AG09309 (cell line): ENCODE results near the gene RAB11FIP3.

Experiments
- DNase-seq: peaks from one replicate; pipeline ENCODE4 v3.0.0-alpha.2; 2010; ENCODE audit warnings: low read depth
- H3K4me3 ChIP-seq: 2 replicates; pipeline ENCODE4 v1.5.1; 2011; ENCODE audit warnings: mild to moderate bottlenecking, low read depth, low read length, moderate library complexity; ENCODE audit not compliant: control insufficient read depth
- TF ChIP-seq, protein P1 (sequence below): IDR thresholded peaks from 2 replicates; pipeline ENCODE4 v1.5.1; 2011; ENCODE audit warnings: mild to moderate bottlenecking, low read depth, low read length, inconsistent platforms; ENCODE audit not compliant: insufficient read depth, control insufficient read depth; ENCODE audit errors: missing control alignments

The RAB11FIP3 gene

DNA sequence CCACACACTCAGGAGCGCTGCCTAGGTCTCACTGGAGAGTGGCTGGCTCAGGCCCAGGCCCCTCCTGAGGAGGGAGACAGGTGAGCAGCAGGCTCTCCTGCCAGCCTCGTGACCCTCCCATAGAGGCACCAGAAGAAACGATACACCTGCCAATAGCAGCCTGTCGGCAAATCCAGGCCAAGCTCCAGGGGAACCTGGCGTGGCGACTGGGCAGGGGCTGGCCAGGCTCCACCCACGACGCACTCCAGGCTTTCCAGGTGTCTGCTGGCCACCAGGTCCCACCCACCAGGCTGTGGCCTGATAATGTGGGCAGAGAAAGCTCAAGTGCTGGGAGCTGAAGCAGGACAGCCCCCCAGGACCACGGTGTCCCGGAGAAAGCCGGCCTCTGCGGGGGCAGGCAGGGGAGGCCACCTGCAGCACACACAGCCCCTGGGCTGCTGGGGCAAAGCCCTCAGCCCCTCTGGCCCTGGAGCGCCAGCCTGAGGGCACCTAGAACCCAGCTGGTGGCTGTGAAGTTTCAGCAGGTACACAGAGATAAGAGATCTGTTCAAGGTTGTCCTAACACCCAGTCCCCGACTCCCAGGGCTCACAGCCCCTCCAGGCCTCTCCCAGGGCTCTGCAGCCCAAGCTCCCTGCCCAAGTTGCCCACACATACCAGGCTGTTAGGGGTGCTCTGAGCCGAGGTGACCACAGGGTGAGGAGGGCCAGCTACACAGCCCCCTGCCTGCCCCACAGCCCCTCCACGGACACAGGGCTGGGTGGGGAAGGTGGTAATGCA is 46.1 kb upstream of the RAB11FIP3 start:
- no peak for DNase-seq
- TF ChIP-seq, protein P1, sequence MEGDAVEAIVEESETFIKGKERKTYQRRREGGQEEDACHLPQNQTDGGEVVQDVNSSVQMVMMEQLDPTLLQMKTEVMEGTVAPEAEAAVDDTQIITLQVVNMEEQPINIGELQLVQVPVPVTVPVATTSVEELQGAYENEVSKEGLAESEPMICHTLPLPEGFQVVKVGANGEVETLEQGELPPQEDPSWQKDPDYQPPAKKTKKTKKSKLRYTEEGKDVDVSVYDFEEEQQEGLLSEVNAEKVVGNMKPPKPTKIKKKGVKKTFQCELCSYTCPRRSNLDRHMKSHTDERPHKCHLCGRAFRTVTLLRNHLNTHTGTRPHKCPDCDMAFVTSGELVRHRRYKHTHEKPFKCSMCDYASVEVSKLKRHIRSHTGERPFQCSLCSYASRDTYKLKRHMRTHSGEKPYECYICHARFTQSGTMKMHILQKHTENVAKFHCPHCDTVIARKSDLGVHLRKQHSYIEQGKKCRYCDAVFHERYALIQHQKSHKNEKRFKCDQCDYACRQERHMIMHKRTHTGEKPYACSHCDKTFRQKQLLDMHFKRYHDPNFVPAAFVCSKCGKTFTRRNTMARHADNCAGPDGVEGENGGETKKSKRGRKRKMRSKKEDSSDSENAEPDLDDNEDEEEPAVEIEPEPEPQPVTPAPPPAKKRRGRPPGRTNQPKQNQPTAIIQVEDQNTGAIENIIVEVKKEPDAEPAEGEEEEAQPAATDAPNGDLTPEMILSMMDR = no peak
- no peak overlapping the region for H3K4me3 ChIP-seq

DNA sequence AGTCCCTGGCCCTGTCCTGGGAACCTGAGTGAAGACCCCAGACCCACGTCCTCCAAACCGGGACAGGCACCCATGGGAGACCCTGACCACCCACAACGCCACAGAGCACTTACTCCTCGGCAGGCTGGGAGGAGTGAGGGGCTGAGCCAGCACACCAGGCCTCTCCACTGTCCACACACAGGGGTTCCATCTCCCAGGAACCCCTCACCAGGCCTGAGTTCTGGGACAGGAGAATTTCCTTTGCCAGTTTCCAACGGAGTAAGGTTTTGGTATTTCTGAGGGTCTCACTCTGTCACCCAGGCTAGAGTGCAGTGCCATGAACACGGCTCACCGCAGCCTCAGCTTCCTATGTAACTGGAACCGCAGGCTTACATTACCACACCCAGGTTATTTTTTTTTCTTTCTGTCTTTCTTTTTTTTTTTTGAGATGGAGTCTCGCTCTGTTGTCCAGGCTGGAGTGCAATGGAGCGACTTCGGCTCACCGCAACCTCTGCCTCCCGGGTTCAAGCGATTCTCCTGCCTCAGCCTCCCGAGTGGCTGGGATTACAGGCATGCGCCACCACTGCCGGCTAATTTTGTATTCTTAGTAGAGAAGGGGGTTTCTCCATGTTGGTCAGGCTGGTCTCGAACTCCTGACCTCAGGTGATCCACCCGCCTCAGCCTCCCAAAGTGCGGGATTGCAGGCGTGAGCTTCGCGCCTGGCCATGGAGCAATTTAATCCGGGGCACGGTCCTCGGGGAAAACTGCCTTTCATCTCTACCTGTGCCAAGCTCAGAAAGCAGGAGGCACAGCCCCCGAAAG is 45.3 kb upstream of the RAB11FIP3 start:
- DNase-seq = no peak
- TF ChIP-seq, protein P1 = no peak
- peak overlapping the region; percentile 90 for H3K4me3 ChIP-seq

DNA sequence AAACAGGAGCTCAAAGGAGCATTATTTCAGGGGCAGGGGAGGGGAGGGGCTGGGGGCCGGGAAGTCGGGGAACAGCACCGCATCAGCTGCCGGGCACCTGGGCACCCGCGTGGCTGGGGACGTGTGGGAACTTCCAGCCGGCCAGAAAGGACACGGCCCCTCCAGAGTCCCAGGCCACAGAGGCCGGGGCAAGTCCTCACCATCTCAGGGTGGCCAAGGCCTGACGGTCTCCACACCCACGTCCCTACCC is 44.8 kb upstream of the RAB11FIP3 start:
- H3K4me3 ChIP-seq = peak overlapping the region; percentile 90
- TF ChIP-seq, protein P1 = no peak
- no peak for DNase-seq

DNA sequence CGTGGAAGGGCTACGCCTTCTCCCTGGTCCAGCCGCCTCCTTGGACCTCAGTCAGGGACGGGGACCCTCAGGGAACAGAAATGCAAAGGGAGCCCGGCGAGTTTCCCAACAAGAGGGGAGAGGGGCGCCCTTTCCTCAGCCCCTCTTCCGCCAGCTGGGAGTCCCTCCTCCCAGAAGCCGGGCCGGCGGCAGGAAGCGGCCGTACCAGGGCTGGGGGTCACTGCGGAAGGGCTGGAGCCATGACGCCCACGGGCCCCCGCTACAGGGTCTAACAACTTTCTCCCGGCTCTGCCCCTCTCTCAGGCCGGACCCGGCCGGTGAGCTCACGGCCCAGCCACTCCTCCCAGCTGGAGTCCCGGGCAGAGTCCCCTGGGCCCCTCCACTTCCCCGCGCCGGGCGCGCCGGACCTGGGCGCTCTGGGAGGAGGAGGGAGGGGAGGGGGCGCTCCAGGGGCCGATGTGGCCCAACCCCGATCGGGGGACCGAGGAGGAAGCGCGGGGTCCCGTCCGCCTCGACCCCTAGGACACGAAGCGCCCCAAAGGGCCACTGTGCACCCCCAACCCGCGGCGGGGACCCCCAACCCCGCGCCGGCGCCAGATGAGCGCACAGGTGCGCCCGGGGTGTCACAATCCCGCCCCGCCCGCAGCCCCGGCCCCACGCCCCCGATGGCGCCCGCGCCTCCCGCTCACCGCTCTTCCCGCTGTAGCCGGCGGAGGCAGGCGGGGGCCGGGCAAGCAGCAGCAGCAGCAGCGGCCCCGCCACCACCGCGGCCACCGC is 44.2 kb upstream of the RAB11FIP3 start:
- no peak for DNase-seq
- peak overlapping the region; percentile 90 for H3K4me3 ChIP-seq
- TF ChIP-seq, protein P1 = no peak

DNA sequence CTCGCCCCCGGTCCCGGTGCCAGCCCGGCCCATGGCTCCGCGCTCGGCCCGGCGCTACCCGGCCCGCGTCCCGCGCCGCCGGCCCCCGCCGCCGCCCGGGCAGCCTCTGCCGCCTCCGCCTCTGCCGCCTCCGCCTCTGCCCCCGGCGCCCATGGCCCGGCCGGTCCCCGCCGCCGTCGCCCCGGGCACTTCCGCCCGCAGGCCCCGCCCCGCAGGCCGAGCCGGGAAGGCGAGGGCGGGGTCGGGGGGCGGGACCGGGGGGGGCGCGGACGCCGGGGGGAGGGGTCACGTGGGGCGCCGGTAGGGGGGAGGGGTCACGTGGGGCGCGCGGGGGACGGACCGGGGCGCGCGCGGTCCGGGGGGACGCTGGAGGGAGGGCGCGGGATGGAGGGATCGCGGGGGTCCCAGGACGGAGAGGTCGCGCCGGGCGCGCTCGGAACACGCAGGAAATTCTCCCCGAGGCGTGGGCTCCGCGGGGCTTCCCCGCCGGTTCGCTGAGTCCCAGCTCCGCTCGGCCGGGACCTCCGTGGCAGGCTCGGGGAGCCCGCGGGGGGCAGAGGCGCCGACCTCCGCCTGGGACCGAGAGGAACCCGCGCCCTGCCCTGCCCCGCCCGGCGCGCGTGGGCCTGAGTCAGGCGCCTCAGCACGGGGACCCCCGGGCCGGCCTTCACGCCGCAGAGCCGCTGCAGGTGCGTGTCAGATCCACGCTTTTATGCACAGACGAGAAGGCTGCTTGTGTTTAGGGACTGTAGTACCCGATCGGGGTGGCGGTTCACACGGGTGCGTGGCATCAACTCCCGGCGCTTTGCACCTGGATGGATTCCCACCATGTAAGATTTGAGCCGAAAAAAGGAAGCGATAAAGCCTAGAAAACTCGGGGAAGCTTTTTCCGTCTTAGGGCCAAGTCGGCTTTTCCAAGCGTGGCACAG is 43.4 kb upstream of the RAB11FIP3 start, which contains the start of gene PGAP6:
TSS of gene PGAP6 (minus strand) at position 190 of the 929 bp plus-strand sequence. CDS start at position 33, 157 bp downstream.
- DNase-seq = no peak
- peak within 1 kb of the TSS; percentile 90 for H3K4me3 ChIP-seq
- TF ChIP-seq, protein P1 = no peak
